HCEC 1CT (cell line): ENCODE results near the gene PDGFA.
"Not testable (repeated sequence)": the region's sequence is repeated elsewhere in the genome, so short reads cannot be mapped to it uniquely, and the experiment has no call there.

Experiments used
- DNase-seq: peaks from one replicate; pipeline ENCODE4 v3.0.0-alpha.2; 2017

The PDGFA gene

GRCh38 chr7:519484-520390 is at the start of gene PDGFA:
Gene PDGFA, minus strand, starts transcription at chr7:519846. Its CDS starts 845 bp downstream, at chr7:519001.
- peak; percentile 63 for DNase-seq

GRCh38 chr7:568031-568951 is 48.6 kb upstream of the PDGFA start:
- DNase-seq, result no peak

GRCh38 chr7:567305-567883 is 47.7 kb upstream of the PDGFA start:
- no peak for DNase-seq

DNA sequence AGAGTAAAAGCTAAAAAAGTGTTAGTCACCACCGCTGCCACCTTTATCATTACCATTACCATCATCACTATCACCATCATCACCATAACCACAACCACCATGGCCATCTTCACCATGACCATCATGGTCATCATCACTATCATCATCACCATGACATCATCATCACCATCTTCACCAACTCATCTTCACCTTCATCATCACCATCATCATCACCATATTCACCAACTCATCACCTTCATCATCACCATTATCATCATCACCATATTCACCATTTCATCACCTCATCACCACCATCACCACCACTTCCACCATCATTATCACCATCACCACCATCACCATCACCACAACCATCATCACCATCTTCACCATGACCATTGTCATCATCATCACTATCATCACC is 46.5 kb upstream of the PDGFA start:
- DNase-seq, result no peak

- DNase-seq, result no peak
These were observed 44.7 kb upstream of the PDGFA start for GRCh38 chr7:564176-564865.

DNA sequence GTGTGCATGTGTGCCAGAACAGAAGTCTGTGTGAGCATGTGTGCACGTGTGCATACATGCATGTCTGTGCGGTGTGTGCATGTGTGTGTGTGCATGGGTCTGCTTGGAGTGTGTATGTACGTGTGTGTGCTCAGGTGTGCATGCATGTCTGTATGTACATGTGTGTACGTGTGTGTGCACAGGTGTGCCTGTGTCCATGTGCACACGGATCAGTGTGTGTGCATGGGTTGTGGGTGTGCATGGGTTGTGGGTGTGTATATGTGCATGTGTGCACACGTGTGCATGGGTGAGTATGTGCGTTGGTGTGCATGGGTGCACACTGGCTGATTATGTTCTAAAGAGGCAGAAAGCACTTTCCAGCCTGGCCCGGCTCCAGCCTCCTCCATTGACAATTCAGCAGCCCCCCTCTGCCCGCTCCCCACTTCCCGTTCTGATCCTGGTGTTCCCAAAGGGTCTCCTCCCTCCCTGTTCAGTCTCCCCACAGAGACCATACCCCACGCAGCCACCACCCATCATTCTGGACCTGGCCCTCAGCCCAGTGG is 44.1 kb upstream of the PDGFA start:
- DNase-seq, result no peak

DNA sequence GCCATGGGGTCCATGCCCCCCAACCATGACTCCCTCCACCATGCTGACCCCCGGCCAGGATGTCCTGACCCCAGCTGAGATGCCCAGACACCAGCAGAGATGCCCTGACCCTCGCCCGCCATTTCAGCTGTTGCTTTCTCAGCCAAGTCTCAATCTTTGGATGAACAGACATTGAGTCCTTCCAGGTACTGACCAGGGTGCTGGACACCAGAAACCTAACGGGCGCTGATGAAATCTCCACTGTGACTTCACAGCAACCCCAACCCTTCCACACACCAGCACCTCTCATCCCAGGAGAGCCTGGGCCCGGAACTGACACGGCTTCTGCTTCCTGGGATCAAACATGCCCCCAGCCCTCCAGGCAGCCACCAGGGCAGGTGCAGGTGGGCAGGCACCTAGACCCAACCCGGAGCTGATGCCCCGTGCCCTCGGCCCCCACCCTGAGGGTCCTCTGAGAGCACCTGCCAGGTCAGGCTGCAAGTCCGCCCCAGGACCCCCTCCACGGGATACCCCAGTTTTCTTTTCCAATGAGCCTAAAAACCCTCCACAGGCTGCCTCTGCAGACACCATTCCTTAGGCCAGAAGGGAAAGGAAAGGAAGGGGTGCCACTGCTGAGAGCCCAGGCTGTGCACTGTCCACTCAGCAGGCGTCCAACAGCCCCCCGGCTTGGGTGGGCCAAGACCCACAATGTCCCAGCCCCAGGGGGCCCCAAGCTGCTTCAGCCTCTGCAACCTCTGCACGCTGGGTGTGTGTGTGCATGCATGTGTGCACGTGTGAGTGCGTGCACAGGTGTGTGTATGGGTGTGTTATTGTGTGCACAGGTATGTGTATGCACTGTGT is 43.4 kb upstream of the PDGFA start:
- no peak for DNase-seq

- no peak for DNase-seq
These were observed 42.7 kb upstream of the PDGFA start for GRCh38 chr7:562374-562675.

DNA sequence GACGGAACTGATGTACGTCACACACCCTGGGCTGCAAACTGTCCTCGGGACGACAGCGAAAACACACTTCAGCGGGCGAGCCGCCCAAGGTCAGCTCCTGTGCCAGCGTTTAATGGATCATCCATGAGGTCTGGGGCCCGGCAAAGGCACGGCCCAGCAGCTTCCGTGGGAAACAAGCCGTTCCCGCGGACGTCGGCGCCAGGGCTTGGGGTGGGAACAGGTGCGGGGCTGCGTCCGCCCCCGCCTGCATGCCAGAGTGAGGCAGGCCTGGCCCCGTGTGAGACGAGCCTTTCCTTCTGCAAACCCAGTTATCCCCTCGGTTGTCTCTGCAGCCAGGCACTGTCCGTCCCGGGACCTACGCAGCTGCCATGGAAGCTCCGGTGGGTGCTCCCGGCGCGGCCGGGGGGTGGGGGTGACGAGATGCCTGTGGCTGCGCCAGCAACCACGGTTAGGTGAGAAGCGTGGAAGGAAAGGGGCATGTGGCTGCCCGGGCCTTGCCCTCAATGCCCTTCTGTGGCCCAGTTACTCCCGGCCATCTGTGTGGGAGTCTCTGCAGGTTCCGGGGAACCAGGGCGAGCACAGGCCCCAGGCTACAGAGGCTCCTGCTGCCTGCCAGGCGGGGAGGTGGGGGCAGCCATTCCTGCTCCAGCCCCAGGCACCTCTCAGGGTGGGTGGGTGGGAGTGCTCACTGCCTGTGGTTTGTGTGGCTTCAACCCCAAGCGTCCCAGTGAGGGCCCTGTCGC is 42.2 kb upstream of the PDGFA start:
- no peak for DNase-seq

- DNase-seq, result no peak
These were observed 41.5 kb upstream of the PDGFA start for GRCh38 chr7:560966-561630.

GRCh38 chr7:559396-559705 is 39.7 kb upstream of the PDGFA start:
- DNase-seq, result no peak

DNA sequence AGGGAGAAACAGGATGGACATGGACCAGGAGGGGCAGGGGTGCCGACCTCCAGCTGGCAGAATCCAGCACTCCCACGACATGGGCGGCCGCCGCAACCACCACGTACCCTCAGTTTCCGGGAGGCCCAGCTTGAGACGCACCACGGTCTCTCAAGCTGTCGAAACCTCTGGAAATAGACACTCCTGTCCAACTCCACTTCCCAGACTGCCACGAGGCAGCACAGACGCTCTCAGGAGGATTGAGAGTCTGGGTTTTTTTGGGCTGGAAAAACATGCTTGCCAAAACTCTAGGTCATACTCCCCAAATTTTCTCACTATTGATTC is 37.9 kb upstream of the PDGFA start:
- DNase-seq, result no peak

GRCh38 chr7:556837-557557 is 37.4 kb upstream of the PDGFA start:
- DNase-seq, result no peak

- DNase-seq, result no peak
These were observed 36.7 kb upstream of the PDGFA start for GRCh38 chr7:556291-556826.

- no peak for DNase-seq
These were observed 36.0 kb upstream of the PDGFA start for GRCh38 chr7:555551-556160.

DNA sequence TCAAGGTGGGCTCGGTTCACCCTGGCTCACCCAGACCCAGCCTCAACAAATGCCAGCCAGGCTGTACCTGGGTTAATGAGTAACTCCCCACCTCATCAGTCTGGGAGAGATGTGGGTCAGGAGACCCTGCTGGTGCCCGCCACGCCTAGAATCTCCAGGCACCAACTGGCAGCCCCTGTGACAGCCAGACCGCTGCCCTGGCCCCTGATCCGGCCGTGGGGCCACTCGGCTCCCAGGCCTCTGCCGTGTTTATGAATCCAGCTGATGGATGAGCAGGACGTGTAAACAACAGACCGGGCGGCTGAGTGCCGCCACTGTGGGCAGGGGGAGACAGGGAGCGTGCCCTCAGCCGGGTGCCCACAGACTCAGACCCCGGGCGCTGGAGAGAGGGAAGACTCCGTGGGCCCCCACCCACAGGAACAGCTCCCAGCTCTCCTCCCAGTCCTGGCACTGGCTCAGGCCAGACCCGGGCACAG is 34.0 kb upstream of the PDGFA start:
- DNase-seq, result no peak

DNA sequence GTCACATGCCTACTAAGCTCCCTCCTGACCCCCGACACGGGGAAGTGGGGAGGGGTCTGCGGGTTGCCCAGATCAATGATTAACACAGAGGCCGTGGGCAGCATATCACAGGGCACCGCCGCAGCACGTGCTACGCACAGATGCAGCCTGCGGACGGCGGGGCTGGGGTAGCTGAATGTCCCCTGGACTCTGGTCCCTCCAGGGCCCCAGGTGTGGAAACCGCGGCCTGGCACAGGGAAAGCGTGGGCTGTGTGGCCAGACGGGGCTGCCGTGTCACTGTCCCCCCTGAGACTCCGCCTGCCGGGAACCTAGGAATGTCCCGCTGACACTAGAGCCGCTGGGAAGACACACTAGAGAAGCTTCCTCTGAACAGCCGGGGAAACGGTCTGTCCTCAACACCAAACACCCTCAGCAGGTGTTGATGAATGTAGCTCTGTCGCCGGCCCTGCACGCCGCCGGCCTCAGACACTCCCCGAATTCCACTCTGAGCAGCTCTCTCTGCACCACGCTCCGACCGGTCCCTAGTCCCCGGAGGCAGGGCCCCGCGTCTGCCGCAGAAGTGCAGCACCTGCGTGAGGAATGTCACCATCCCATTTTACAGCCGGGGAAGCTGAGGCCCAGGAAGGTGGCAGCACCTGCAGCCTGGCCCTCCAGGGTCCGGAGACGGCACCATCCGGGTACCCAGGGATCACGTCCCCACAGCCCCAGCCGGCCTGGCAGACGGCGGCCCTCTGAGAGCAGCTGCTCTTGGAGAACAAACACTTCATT is 33.4 kb upstream of the PDGFA start:
- DNase-seq, result no peak

DNA sequence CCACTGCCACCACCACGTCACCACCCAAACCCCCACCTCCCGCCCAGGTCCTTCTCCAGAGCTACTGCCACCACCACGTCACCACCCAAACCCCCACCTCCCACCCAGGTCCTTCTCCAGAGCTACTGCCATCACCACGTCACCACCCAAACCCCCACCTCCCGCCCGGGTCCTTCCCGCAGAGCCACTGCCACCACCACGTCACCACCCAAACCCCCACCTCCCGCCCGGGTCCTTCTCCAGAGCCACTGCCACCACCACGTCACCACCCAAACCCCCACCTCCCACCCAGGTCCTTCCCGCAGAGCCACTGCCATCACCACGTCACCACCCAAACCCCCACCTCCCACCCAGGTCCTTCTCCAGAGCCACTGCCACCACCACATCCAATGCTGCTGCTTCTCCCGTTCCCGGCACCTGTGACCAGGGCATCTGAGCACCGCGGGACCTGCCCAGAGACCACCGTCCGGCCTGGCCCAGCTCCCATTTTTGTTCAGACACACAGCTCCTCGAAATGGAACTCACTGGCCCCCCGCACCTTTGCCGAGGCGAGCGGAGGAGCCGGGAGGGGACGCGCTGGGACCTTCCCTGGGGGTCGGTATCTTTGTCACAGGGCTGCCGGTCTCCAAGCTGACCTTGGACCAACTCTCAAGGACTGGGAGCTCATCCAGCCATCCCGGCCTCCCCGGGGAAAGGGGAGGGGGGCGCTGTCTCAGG is 32.7 kb upstream of the PDGFA start:
- DNase-seq, result not testable (repeated sequence)
